ENCODE data around the gene ERGIC1.
"Not testable (repeated sequence)": the region's sequence is repeated elsewhere in the genome, so short reads cannot be mapped to it uniquely, and the experiment has no call there.

ERGIC1 gene

DNA sequence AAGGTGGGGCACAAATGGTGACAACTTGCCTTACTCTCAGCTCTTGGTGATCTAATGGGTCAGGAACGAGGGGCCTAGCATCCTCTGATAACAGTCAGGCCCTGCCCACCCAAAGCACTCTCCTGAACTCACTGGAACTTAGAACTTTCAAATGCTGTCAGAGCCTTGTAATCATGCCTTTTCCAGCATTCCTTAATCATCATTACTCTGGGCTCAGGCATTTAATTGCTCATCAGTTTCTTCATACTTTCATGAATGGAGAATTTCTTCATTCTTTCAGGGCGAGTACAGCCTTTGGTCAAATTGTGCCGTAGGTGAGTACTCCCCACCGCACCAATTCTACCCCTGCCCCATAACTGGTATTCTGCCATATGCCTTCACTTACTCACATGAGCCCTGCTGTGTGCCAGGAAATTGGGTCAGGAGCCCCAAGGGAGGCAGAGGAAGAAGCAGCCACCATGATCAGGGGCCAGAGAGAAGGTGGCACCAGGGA is 32.8 kb upstream of the ERGIC1 start:
- DNase-seq = no peak

DNA sequence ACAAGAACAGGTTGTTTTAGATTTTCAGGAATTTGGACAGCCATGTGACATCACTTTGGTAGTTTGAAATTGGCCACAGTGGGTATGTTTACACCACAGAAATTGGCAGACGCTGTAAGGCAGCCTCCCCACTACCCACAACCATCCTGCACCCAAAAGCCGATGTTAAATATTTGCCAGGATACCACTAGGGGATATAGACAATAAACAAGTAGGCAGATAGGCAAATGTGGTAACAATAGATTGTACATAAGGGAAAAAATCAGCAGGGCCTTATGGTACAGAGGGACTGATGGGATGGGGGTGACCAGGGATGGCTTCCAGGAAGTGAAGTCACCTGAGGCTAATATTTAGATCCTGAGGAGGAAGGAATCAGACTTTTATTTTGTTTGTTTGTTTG is 31.9 kb upstream of the ERGIC1 start:
- no peak for DNase-seq

DNA sequence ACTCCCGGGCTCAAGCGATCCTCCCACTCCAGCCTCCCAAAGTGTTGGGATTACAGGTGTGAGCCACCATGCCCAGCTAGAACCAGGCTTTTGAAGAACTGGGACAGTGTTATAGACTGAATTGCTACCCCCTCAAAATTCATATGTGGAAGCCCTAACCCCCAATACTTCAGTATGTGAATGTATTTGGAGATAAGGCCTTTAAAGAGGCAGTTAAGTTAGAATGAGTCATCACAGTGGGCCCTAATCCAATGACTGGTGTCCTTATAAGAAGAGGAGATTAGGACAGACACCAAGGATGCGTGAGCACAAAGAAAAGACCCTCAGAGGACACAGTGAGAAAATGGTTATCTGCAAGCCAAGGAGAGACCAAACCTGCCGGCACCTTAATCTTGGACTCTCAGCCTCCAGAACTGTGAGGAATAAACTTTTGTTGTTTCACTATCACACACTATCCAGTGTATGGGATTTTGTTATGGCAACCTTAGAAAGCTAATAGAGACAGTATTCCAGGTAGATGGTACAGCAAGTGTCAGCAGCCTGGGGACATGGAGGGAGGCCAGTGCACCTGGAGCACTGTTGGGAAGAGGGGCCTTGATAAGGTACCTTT is 31.4 kb upstream of the ERGIC1 start:
- DNase-seq = no peak

DNA sequence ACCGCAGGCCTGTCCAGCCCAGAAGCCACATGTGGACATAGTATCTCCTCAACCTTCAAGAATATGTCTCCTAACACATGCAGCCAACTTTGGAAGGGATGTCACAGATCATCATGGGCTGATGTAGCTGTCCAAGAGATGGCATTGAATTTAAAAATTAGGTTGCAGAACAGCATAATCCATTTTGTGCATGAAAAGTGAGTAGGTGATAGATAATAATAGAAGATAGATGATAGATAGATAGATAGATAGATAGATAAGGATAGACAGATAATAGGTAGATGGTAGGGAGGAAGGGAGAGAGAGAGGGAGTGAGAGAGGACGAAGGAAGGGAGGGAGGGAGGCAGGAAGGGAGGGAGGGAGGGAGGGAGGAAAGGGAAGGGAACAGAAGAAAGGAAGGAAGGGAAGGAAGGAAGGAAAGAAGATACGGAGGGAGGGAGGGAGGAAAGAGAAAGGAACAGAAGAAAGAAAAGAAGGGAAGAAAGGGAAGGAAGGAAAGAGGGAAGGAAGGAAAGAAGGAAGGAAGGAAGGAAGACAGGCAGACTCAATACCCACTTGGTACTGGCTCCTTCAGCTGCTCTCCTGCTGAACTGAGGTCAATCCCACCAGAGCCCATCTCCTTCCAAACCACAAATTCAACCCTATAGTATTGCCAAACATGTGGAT is 28.9 kb upstream of the ERGIC1 start:
- DNase-seq = no peak

DNA sequence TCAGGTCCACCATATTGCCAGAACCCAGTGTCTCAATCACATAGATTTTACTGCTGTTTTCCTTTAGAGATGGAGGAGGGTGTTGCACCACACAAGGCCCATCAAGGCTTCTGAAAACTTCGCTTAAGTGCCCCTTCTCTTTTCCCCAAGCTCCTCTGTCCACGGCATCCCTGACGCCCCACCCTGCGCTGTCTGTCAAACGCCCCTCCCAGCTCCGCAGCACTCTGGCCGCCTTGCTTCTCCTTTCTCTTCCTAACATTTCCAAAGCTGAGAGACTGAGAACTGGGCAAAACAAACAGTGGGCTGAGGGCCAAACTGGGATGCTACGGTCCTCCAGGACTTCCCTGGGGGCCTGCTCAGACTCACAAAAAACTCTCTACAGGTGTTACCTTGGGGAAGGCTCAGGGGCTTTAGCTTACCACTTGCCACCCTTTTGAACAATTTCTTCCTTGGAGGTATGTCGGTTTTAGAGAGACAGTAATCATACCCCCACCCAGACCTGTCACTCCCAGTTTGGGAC is 28.3 kb upstream of the ERGIC1 start:
- DNase-seq = no peak

DNA sequence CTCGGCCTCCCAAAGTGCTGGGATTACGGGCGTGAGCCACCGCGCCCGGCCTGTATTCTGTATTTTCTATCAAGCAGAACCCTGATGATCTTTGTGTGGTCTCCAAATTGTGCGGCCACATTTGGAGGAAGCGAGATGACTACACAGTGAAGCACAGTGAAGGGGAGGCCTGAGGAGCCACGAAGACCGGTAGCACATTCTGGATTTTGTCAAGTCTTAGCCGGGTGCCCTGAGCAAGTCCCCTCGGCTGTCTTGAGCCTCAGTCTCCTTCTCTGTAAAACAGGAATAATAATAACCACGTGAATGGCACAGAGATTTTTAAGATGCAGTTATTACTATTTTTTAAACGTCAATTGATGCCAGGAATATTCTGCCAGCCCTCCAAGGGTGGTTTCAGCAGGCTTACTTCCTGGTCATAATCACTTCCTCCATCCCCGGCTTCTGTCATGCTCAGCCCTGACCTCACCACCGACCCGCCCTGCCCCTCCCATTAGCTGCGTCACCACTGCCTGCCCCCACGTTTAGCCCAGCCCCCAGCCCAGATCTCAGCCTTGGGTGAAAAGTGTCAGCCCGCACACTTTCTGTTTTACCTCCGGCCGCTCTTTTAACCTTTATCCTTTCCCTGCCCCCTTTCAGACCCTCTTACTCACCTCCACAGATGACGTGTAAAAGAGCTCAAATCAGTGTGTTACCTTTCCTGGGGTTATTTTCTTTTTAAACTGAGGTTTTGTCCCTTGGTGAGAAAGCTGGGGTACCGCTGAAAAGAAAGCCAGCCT is 27.0 kb upstream of the ERGIC1 start:
- DNase-seq = no peak

DNA sequence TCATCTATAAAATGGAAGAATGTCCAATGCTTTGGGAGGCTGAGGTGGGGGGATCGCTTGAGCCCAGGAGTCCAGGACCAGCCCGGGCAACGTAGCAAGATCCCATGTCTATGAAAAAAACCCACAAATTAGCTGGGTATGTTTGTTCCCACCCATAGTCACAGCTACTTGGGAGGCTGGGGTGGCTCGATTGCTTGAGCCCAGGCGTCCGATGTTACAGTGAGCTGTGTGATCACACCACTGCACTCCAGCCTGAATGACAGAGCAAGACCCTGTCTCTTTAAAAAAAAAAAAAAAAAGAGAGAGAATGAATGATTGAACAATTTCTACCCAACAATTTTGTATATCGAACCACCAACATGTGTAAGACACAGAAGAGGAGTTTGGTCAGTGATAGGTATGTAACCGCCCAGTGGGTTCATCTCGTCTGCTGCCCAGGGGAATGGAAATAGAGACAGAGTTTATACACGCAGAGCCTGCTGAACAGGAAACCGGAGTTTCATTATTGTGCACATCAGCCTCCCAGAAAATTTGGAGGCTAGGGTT is 26.2 kb upstream of the ERGIC1 start:
- DNase-seq = no peak

DNA sequence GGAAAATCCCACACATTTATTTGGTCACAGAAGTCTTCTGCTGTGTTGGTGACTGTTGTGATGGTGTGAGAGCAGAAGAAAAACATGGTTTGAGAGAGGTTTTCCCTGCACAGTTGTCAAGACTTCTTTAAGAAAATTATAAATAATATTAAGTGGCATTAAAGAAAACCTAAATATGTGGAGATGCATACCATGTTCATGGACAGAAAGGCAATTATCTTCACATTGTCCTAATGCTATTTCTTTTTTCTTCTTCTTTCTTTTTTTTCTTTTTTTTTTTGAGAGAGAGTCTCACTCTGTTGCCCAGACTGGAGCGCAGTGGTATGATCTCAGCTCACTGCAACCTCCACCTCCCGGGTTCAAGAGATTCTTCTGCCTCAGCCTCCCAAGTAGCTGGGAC is 24.3 kb upstream of the ERGIC1 start:
- no peak for DNase-seq

DNA sequence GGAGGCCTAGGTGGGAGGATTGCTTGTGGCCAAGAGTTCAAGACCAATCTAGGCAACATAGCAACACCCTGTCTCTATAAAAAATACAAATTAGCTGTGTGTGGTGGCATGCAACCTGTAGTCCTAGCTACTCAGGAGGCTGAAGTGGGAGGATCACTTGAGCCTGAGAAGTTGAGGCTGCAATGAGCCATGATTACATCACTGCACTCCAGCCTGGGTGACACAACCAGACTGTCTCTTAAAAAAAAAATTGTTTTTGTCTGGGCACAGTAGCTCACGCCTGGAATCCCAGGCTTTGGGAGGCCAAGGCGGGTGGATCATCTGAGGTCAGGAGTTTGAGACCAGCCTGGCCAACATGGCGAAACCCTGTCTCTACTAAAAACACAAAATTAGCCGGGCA is 23.1 kb upstream of the ERGIC1 start:
- not testable (repeated sequence) for DNase-seq

DNA sequence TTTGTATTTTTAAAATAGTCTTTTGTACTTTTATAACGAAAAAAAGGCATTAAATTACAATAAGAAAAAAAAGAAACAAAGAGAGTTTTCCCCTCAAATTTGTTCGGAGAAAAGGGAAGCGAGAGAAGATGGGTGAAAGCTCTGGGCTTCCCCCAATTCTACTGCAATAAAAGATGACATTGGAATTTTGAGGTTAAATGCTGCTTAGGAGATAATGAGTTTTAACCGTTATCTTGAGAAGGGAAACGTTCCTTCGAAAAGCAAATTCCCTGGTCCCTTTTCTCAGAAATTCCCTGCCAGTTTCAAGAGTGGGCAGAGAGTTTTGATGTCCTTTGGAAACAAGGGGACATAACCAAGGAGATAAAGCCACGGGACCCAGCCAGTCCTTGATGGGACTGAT is 18.4 kb upstream of the ERGIC1 start:
- no peak for DNase-seq

DNA sequence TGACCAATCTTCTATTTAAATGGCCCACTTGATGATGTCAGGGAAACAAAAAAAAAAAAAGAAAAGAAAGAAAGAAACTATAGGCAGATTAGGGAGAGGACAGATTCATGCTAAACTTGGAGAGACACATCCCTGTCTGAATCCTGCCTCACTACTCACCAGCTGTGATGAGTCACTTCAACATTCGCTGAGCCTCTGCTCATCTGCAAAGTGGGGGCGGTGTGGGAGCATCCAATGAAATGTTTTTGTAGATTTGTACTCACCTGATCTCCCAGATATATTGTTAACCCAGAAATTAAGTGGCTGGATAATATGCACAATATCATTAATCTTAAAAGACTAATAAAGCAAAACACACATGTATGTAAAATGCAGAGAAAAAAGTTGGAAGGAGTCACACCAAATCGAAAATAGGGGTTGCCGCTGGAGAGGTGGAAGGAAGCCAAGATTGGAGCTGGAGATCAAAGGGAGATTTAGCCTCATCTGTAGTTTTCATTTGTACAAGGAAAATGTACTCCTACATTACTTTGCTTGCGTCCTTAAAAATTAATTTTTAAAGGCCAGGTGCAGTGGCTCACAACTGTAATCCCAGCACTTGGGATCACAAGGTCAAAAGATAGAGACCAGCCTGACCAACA is 17.0 kb upstream of the ERGIC1 start:
- DNase-seq = no peak

DNA sequence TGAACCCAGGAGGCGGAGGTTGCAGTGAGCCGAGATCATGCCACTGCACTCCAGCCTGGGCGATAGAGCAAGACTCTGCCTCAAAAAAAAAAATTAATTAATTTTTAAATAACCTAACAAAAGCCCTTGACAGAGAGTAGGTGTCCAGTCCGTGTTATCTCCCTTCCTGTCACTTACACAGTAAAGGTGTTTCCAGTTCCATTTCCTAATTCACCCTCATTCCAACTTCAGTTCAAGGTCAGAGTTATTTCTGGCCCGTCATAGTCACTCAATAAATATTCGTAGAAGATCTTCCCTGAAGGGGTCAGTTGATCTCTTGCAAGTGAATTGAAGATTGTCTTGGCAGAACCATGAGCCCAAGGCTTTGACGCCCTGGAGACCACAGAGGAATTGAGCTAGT is 16.4 kb upstream of the ERGIC1 start:
- no peak for DNase-seq

DNA sequence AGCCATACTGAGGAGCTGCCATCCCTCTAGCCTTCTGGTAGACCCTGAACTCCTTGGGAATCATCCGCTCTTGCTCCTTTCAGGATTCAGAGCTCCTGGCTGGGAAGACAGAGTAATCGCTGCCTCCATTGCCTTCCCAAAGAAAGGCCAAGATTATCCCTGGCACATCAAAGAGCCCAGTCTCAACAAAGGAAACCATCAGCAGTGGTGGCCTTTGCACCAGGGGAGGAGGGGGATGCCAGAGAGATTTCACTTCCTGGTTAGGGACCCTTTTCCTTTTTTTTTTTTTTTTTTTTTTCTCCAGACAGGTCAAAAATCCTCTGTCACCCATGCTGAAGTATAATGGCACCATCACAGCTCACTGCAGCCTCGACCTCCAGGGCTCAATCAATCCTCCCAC is 16.0 kb upstream of the ERGIC1 start:
- DNase-seq = no peak

DNA sequence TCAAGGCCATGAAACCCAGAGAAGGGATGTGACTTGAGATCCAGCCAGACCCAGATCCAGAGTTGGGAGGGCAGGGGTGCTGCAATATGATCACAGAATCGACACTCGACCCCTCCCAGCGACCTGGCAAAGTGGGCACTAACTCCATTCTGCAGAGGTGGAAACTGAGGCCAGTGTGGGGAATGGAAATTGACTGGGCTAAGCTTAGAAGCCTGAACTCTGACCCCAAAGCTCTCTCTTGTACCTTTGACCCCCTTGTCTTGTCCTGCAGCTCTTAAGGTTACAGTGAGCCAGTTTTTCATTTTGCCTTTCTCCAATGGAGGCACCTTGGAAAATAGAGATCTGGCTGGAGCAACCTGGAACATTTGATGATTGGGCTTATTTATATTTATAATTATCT is 14.5 kb upstream of the ERGIC1 start:
- DNase-seq = no peak

DNA sequence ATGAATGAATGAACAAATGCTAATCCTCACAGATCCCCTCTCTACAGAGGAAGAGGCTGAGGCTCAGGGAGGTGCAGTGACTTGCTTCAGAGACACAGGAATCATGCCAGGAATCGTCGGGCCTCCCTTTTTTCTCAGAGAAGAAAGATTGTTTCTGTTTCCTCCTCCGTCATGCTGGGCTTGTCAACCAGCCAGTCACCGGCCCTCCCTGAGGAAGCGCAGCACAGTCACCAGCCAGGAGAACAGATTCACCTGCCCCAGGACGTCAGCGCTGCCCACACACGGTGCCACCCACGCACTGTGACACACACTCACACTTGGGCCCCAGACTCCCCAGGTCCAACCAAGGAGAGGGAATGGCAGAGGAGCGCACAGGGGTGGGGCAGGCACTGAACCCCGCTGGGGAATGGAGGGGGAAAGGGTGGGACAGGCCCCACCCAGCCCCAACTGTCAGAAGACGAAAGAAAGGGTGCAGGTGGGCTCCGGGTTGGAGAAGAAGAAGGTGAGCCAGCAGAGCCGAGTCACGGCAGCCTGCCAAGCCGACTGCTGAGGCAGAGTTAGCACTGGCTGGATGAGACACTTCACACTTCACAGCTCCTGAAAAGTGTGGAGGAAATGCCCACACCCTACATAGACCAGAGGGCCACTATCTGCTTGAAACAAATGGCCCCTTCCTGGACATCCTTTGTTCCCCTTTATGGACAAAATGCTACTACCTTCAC is 13.8 kb upstream of the ERGIC1 start:
- no peak for DNase-seq

DNA sequence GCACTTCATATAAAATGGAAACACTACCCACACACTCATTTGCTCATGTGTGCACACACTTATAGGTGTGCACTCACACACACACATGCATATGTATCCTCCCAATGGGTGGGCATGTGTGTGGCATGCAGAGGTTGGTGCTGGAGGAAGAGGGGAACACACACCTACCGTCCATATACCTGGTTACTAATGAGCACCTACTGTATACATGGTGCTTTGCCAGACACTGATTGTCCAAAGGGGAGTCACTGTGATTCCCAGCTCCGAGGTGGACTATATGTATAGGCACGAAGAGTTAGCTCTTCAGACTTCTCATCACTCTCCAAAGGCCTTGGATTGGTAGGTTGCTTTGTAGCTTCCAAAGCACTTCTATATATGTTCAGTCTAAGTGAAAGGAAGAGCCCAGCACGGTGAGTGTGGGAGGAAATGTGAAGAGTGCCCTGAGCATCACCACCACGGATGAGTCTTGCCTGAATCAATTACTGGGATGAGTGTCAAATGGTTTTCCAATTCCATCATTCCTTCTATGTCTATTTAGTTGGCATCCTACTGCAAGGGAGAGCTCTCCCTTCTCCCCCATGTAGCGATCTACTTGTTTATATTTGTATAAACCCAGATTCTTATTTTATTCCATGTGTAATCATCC is 12.6 kb upstream of the ERGIC1 start:
- DNase-seq = no peak

DNA sequence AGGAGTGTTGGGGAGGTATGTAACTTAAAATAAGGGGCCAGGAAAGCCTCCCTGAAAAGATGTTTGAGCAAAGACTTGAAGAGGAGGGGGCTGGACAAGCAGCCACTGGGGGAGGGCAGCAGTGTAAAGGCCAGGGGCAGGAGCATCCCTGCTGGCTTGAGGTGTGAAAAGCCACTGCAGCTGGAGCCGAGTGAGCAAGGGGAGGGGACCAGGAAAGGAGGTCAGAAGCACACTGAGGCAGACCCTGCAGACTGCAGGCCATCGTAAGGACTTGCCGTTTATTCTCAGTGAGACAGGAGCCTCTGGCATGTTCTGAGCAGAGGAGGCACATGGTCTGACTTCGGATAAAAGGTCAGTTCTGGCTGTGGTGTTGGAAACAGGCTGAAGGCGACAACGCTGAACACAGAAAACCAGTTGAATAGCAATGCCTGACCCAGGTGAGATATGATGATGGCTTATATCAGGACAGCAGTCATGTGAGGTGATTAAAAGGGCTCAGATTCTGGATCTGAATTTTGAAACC is 10.2 kb upstream of the ERGIC1 start:
- DNase-seq = no peak

DNA sequence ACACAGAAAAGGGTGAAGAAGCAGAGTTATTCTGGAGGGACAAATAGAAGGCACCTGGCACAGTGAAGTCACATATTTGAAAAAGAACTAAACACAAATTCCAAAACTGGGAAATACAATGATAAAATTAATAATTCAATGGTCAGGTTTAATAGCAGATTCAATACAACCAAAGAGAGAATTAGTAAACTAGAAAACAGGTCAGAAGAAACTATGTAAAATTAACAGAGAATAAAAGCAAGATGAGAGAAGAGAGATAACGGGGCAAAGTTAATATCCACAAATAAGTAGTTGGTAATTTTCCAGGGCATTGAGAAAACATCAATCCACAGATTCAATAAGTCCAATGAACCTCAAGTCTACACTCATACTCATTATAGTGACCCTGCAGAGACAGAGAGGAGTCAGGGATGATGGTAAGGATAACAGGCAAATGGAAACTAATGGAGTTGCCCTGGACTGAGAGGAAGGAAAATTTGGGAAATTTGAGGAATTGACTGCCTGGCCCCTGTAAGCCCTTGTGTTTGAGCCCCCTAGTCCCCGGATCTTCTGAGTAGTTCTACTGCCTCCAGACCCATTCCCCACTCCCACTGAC is 8.3 kb upstream of the ERGIC1 start:
- DNase-seq = no peak

DNA sequence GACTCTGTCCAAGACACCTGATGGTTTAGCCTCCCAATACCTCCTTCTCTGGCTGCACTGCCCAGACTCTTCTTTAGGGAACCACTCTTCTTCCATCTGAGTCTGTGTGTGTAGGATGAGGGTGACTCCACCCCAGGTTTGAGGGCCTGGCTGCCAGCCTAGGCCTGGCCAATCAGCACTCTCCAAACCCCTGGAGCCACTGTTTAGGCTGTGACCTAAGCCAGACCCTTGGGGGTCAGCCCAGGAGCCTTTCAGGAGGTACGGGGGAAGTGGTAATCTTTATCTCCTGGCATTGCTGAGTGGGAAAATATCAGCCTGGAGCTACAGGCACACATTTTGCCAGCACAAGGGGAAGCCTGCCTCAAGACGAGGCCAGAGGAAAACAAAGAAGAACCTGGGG is 6.2 kb upstream of the ERGIC1 start:
- no peak for DNase-seq

DNA sequence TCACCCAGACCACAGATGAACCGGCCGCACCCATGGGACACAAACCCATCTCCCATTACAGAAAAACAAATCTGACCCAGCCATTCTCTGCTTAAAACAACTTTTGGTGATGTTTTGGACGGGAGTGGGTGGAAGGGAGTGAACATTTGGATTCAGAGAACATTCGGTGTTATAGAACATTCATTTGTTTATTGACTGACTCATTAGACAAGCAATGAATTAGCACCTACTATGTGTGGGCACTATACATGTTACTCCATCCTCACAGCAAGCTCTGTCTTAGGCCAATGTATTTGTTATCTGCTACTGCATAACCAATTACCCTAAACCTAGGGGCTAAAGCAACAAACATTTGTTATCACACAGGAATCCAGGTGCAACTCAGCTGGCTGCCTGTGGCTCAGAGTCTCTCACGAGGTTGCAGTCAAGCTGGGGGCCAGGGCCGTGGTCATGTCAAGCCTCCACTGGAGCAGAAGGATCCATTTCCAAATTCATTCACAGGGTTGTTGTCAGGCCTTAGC is 5.1 kb upstream of the ERGIC1 start:
- no peak for DNase-seq

DNA sequence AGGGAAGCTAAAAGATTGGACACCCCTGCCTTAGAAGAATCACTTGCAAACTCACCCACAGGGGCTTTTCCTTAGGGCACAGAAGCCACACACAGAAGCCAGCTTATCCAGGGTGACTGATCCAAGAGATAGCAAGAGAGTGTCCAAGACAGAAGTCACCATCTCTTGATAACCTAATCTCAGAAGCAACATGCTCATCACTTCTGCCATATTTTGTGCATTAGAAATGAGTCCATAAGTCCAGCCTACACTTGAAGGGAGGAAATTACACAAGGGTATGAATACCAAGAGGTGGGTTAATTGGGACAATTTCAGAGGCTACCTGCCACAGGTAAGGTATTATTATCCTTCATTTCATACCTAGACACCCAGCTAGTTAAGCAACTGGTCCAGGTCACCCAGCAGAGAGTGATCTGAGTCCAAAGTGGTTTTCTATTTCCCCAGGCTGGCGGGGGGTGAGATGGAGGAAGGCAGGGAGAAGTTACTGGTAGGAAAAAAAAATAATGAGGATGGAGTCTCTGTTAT is 3.7 kb upstream of the ERGIC1 start:
- DNase-seq = no peak

Data from NCI-H345 (cell line).